ENCODE data around the gene DNM3. TPM values are rescaled to one million over a fixed set of nuclear protein-coding genes. Genes with fewer than 3 reads are reported as not detected.

The DNM3 gene
- total and polyA plus RNA-seq, 2 donors (not counting 3 experiments of a cell fraction or from before 2014, with no cell fraction given): 1.4 to 2.5 TPM

DNA sequence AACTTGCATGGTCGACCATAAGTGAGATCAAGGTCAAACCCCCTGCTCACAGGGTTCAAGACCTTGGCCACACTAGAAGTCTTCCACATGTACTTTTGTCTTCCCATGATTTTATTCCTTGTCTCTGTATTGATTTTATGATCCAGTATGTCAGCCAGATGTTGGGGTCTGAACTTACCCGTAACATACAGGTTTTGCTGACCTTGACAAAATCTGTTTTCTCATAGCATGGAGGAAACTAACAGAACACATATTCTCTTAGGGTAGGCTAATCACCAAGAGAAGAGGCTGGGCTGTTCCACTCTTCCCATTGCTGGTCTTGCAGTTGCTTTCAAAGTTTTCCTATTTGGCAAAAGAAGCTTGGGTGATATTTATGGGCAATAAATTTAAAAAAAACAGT lies 284.0 kb downstream of the DNM3 start:
- no peak overlapping the region for H3K27ac ChIP-seq (ENCODE audit: insufficient read depth, low read depth, low read length)
- ChIA-PET POLR2A (no interaction called here), CTCF (interaction anchor here (0.7 to 2.2 kb wide), 5 partner anchors 9 to 197 kb away, joined by 3 to 10 read pairs (median 4); no protein-coding TSS in a partner anchor)
- no peak overlapping the region for H3K9ac ChIP-seq (replicated peaks; ENCODE audit: extremely low read depth, insufficient read depth, low read length)
- dilution Hi-C loops (cut with MboI; ENCODE audit: extremely low pct_ligation_motif_present, low sequenced_read_pairs) (no loop called here), intact Hi-C loops (cut with micrococcal nuclease) (no loop called here)
- FAIRE-seq (no peak), DNase-seq (ENCODE audit: low read depth, low spot score) (no peak)
- H3K4me2 ChIP-seq (ENCODE audit: insufficient read depth, low read length): no peak overlapping the region
- no peaks in the 10 kb centered on the region for H3K4me1 ChIP-seq (ENCODE audit: control insufficient read depth, extremely low read depth, insufficient read depth, low read length)
- H3K9me3 ChIP-seq (replicated peaks; ENCODE audit: control insufficient read depth, insufficient read depth, low read length): no peaks in the 10 kb centered on the region
- no peaks in the 10 kb centered on the region for H3K79me2 ChIP-seq (ENCODE audit: control insufficient read depth, insufficient read depth, low read length)
- no TSS peak for BruUV-seq (replicated peaks)
- H3K9me1 ChIP-seq (replicated peaks; ENCODE audit: control insufficient read depth, extremely low read depth, insufficient read depth, low read length): no peaks in the 10 kb centered on the region
- H2AFZ ChIP-seq (ENCODE audit: low read depth, low read length): no peak overlapping the region
- TF ChIP-seq, protein P1, sequence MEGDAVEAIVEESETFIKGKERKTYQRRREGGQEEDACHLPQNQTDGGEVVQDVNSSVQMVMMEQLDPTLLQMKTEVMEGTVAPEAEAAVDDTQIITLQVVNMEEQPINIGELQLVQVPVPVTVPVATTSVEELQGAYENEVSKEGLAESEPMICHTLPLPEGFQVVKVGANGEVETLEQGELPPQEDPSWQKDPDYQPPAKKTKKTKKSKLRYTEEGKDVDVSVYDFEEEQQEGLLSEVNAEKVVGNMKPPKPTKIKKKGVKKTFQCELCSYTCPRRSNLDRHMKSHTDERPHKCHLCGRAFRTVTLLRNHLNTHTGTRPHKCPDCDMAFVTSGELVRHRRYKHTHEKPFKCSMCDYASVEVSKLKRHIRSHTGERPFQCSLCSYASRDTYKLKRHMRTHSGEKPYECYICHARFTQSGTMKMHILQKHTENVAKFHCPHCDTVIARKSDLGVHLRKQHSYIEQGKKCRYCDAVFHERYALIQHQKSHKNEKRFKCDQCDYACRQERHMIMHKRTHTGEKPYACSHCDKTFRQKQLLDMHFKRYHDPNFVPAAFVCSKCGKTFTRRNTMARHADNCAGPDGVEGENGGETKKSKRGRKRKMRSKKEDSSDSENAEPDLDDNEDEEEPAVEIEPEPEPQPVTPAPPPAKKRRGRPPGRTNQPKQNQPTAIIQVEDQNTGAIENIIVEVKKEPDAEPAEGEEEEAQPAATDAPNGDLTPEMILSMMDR (IDR thresholded peaks at IDR 0.05; ENCODE audit: extremely low read depth in 1 of 2, insufficient read depth in 1 of 2, low read depth in 1 of 2, low read length in 2 of 2): no peak
- no peak for TF ChIP-seq POLR2AphosphoS5 (IDR thresholded peaks at IDR 0.05; ENCODE audit: insufficient read depth, low read depth, low read length)
- no peak for TF ChIP-seq EZH2 (IDR thresholded peaks at IDR 0.05; ENCODE audit: borderline replicate concordance, low read depth, low read length, severe bottlenecking)
- TF ChIP-seq, protein P2, sequence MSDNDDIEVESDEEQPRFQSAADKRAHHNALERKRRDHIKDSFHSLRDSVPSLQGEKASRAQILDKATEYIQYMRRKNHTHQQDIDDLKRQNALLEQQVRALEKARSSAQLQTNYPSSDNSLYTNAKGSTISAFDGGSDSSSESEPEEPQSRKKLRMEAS (IDR thresholded peaks at IDR 0.05; ENCODE audit: insufficient read depth, insufficient read length): no peak
- TF ChIP-seq MYC (IDR thresholded peaks at IDR 0.05; ENCODE audit: low read depth, low read length): no peak
- H3K36me3 ChIP-seq (ENCODE audit: control insufficient read depth in 2 of 2, extremely low read depth in 1 of 2, insufficient read depth in 2 of 2, low read length in 2 of 2): no peaks in the 10 kb centered on the region
- no peaks in the 10 kb centered on the region for H4K20me1 ChIP-seq (replicated peaks; ENCODE audit: control insufficient read depth, extremely low read depth, insufficient read depth, low read length)
- no peak overlapping the region for H3K4me3 ChIP-seq (replicated peaks in 1 of 3; ENCODE audit: insufficient read depth in 1 of 3, low read depth in 1 of 3, low read length in 3 of 3)
- H3K27me3 ChIP-seq (ENCODE audit: control insufficient read depth in 2 of 2, insufficient read depth in 2 of 2, low read length in 2 of 2): no peaks in the 10 kb centered on the region
